GM19351 (cell line): ENCODE data around the gene RNF207.

Experiments
- ATAC-seq: cut with Tn5 transposase; IDR thresholded peaks from one replicate; pipeline ENCODE4 v1.9.1; 2021; ENCODE audit warnings: mild to moderate bottlenecking, moderate library complexity; ENCODE audit not compliant: unreplicated experiment

RNF207 gene

GRCh38 chr1:6224718-6225117 lies 18.8 kb downstream of the RNF207 start:
- no peak for ATAC-seq

- no peak for ATAC-seq
Observed at GRCh38 chr1:6225651-6226050, 19.7 kb downstream of the RNF207 start.

GRCh38 chr1:6233376-6233775 lies 27.5 kb downstream of the RNF207 start:
- no peak for ATAC-seq

GRCh38 chr1:6234502-6235295 lies 28.8 kb downstream of the RNF207 start:
- ATAC-seq, result no peak

- ATAC-seq, result peak; percentile 21
Observed at GRCh38 chr1:6235296-6235677, 29.4 kb downstream of the RNF207 start.

- no peak for ATAC-seq
Observed at GRCh38 chr1:6237093-6237492, 31.2 kb downstream of the RNF207 start.

GRCh38 chr1:6239213-6239752 lies 33.4 kb downstream of the RNF207 start:
- no peak for ATAC-seq

GRCh38 chr1:6239950-6240768 lies 34.2 kb downstream of the RNF207 start:
- no peak for ATAC-seq

GRCh38 chr1:6241107-6241886 lies 35.4 kb downstream of the RNF207 start:
- ATAC-seq, result no peak

GRCh38 chr1:6241887-6242740 lies 36.2 kb downstream of the RNF207 start:
- no peak for ATAC-seq

GRCh38 chr1:6243053-6243834 lies 37.3 kb downstream of the RNF207 start:
- ATAC-seq, result no peak

- ATAC-seq, result no peak
Observed at GRCh38 chr1:6243993-6244392, 38.1 kb downstream of the RNF207 start, which contains the start of gene HES3. HES3 (plus strand) TSS chr1:6244179; CDS start chr1:6244366, 187 bp downstream.

GRCh38 chr1:6244401-6245049 lies 38.6 kb downstream of the RNF207 start:
- ATAC-seq, result no peak

- peak; percentile 62 for ATAC-seq
Observed at GRCh38 chr1:6245086-6245868, 39.4 kb downstream of the RNF207 start.

GRCh38 chr1:6245869-6246496 lies 40.1 kb downstream of the RNF207 start:
- ATAC-seq, result no peak

GRCh38 chr1:6246497-6247467 lies 40.9 kb downstream of the RNF207 start:
- ATAC-seq, result no peak
